22Rv1 (cell line): ENCODE measurements around the gene GPD2.
A peak's percentile ranks its signal among the peaks of the same experiment; 100 is the strongest.

Source experiments
- H3K27ac ChIP-seq: fragments of 450-650 bp; 2 replicates; pipeline ENCODE4 v1.5.1; 2017
- ZFX ChIP-seq: fragments of 450-650 bp; IDR thresholded peaks from 2 replicates; pipeline ENCODE4 v1.6.1; 2017; ENCODE audit warnings: antibody characterized with exemption, borderline replicate concordance
- TF ChIP-seq, protein P1 (sequence below): fragments of 450-650 bp; IDR thresholded peaks from 2 replicates; pipeline ENCODE4 v1.5.1; 2017; ENCODE audit warnings: mild to moderate bottlenecking

GPD2 gene

DNA sequence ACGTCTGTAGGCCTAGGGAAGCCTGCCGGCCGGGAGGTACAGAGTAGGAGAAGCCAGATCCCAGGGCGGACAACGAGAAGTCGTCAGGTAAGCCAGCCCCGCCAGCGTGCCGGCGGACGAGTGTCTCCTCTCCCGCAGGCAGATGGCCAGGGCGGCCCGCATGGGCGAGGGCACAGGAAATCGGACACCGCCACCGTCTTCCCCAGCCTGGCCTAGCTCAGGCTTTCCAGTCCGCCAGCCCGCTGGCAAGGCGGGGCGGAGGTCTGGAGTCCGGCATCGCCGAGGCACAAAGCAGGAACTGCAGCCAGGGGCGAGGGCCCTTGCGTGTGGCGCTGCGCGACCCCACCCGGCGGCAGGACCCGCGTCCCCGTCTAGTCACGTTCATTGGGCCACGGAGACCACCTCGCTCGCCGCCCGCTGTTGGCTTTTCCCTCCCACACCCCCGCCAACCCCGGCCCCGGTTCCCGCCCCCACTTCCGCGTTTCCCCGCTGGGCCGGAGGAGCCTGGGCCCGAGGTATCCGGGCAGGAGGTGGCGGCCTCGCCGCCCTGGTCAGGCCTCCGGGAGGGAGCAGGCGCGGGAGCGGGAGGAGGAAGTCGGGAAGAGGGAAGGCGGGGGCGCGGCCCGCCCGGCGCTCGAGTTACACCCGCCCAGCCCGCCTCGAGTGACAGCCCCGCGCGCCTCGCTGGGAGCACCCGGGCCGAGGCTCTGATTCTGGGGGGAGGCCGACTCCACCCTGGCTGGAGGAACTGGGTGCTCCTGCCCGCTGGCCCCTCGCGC, at the start of gene GPD2:
Gene GPD2 (plus strand): TSS at position 662 of the 779 bp plus-strand sequence. CDS start 39,727 bp downstream, outside the sequence.
- peak within 1 kb of the TSS; percentile 84 for H3K27ac ChIP-seq
- TF ChIP-seq, protein P1, sequence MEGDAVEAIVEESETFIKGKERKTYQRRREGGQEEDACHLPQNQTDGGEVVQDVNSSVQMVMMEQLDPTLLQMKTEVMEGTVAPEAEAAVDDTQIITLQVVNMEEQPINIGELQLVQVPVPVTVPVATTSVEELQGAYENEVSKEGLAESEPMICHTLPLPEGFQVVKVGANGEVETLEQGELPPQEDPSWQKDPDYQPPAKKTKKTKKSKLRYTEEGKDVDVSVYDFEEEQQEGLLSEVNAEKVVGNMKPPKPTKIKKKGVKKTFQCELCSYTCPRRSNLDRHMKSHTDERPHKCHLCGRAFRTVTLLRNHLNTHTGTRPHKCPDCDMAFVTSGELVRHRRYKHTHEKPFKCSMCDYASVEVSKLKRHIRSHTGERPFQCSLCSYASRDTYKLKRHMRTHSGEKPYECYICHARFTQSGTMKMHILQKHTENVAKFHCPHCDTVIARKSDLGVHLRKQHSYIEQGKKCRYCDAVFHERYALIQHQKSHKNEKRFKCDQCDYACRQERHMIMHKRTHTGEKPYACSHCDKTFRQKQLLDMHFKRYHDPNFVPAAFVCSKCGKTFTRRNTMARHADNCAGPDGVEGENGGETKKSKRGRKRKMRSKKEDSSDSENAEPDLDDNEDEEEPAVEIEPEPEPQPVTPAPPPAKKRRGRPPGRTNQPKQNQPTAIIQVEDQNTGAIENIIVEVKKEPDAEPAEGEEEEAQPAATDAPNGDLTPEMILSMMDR: no peak
- no peak for TF ChIP-seq ZFX

DNA sequence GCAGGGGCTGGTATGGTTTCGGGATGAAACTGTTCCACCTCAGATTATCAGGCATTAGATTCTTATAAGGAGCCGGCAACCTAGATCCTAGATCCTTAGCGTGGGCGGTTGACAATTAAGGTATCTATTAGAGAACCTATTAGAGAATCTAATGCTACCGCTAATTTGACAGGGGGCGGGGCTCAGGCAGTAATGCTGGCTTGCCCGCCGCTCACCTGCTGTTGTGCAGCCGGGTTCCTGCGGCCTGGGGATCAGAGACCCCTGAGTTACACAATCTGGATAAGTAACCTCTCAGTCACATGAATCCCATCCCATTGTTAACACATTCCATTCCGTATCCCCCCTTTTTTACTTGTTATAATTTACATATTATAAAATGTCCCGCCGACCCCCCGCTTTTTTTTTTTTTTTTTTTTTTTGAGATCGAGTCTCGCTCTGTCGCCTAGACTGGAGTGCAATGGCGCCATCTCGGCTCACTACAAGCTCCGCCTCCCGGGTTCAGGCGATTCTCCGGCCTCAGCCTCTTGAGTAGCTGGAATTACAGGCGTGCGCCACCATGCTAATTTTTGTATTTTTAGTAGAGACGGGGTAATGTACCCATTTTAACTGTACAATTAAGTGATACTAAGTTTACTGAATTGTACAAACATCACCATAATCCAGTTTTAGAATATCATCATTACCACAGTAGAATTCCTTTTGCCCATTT, 42.0 kb upstream of the GPD2 start:
- H3K27ac ChIP-seq: no peak overlapping the region
- TF ChIP-seq, protein P1: no peak
- no peak for TF ChIP-seq ZFX

GRCh38 chr2:156396126-156396525, 40.1 kb upstream of the GPD2 start:
- no peak overlapping the region for H3K27ac ChIP-seq
- no peak for TF ChIP-seq ZFX
- TF ChIP-seq, protein P1: no peak

- TF ChIP-seq ZFX: no peak
- TF ChIP-seq, protein P1: no peak
- no peak overlapping the region for H3K27ac ChIP-seq
These were observed 39.0 kb upstream of the GPD2 start for GRCh38 chr2:156397229-156397628.

- no peak overlapping the region for H3K27ac ChIP-seq
- TF ChIP-seq, protein P1: no peak
- TF ChIP-seq ZFX: no peak
These were observed 38.0 kb upstream of the GPD2 start for GRCh38 chr2:156398176-156398575.

DNA sequence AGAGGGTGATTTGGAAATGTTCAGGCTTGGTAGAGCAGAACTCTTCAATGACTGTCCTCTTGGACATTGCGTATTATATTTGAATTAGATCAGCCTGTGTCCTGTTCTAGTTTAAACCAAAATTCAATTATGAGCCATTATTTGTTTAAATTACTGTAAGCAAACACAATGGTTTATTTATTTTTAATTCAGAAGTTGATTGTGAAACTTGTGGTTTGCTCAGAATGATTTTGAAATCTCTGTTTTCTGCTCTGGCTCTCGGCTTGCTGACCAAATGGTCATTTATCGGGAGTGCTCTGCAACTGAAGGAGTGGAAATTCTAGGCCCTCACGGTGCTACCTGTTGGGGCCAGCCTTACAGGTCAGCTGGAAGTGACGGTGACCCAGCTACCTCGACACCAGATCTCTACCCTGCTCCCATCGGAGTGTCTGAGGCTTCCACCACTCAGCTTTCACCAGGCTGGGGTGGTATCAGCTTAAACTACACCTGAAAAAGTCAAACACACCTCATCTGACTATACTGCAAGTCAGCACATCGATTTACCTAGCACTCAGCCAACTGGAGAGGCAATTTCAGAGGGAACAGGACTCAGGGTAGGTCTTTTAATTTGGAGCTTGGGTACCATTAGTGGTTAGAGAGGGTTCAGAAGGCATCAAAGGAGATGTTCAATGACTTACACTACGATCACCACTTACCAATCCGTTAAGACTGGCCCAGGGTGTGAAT, 36.8 kb upstream of the GPD2 start:
- peak overlapping the region; percentile 82 for H3K27ac ChIP-seq
- TF ChIP-seq, protein P1: no peak
- TF ChIP-seq ZFX: no peak
